Vagina (tissue), 2 donors: ENCODE data around the gene ARSB.

Source experiments
- CTCF ChIP-seq, 3 experiments: fragments of 450-650 bp in 2 of 3; fragments of 200-600 bp in 1 of 3; sonication (generic) in 1 of 3; IDR thresholded peaks; one replicate each; pipeline ENCODE4 v1.5.1; 2017 to 2019; ENCODE audit warnings: antibody characterized with exemption in 3 of 3, mild to moderate bottlenecking in 2 of 3, moderate library complexity in 2 of 3
- POLR2A ChIP-seq, 2 donors: fragments of 450-650 bp; IDR thresholded peaks; one replicate each; pipeline ENCODE4 v1.6.1; 2017; ENCODE audit warnings: antibody characterized with exemption in 2 of 2, mild to moderate bottlenecking in 2 of 2, moderate library complexity in 2 of 2
- POLR2AphosphoS5 ChIP-seq, 2 donors: sonication (generic); formaldehyde crosslinking; IDR thresholded peaks; one replicate each; pipeline ENCODE4 v1.9.0; 2017; ENCODE audit warnings: antibody characterized with exemption in 2 of 2, mild to moderate bottlenecking in 2 of 2, low read depth in 1 of 2; ENCODE audit not compliant: insufficient read depth in 1 of 2

- TF ChIP-seq CTCF (IDR thresholded peaks at IDR 0.05) (no peak), POLR2A (IDR thresholded peaks at IDR 0.05) (no peak), POLR2AphosphoS5 (IDR thresholded peaks at IDR 0.05; ENCODE audit: insufficient read depth in 1 of 2, low read depth in 1 of 2) (no peak)
Measured at GRCh38 chr5:78893940-78894677, 91.0 kb downstream of the ARSB start.
